HG03159 (cell line): ENCODE data around the gene ADGRG2.
"Not testable (repeated sequence)": the region's sequence is repeated elsewhere in the genome, so short reads cannot be mapped to it uniquely, and the experiment has no call there.

Experiments used
- ATAC-seq: cut with Tn5 transposase; IDR thresholded peaks from one replicate; pipeline ENCODE4 v1.9.1; 2021; ENCODE audit warnings: mild to moderate bottlenecking, moderate library complexity; ENCODE audit not compliant: unreplicated experiment

Gene ADGRG2

DNA sequence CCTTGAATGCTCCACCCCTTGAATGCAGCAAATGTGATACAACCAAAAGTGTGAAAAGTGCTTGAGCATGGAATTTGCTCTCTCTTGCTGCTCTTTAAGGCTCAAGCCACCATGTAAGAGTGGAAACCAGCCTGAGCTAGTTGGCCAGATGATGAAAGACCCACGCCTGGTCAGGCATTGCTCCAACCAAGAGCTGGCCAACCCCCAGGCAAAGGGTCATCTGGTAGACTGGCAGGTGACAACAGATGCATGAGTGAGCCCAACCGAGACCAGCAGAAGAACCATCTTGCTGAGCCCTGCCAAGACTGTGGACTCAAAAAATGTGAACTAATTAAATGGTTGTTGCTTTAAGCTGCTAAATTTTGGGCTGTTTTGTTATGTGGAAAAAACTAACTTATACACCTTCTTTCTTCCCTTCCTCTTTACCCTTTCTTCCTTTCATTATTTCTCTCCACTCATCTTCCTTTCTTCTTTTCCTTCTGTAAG is 32.7 kb downstream of the ADGRG2 start:
- no peak for ATAC-seq

DNA sequence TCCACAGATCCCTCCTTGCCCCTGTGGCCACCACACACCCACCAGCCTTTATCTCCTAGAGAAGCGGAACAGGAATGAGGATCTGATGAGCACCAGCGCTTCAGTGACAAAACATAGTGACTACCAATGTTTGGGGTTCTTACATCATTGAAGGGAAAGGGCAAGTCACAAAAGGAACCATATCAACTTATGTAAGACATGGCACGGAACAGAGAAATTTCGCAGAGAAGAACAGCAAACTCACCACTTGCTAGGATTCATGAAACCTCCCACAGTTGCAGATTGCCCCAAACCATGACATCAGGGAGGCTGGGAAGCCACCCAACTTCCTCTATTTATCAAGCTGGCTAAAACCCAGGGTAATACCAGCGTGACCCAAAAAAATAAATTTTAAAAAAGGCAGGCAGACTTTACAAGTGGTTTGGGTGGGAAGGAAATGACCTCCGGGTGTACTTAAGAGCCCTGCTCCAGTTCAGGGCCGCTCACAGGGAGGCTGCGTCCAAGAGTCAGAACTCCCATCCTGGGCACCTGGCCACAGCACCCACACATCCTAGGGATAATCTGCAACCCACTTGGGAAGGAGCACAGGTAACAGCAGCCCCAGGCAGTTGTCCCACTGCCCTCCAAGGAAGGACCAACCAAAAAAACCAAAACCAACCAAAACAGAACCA is 36.0 kb downstream of the ADGRG2 start:
- no peak for ATAC-seq

DNA sequence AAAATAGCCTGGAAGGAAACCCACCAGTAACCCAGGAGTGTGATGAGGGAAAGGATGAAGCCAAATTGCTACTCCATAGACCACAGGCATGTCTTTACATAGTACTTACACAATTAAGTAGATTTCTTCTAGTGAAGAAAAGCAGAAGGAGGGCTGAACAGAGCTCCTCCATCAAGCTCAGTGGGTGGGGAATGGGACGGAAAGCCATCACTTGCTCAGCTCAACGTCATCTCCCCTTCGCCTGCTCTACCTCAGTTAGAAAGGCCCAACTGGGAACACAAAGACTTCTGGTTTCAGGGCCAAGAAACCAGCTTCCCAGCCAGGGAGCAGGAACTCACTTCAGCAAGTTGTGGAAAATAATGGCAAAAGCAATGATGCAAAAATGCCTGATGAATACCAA is 36.6 kb downstream of the ADGRG2 start:
- ATAC-seq = no peak

- ATAC-seq = no peak
Measured at GRCh38 chrX:19075754-19076153, 46.5 kb downstream of the ADGRG2 start.

- no peak for ATAC-seq
Measured at GRCh38 chrX:19072372-19072771, 49.9 kb downstream of the ADGRG2 start.

GRCh38 chrX:19070555-19070994 is 51.7 kb downstream of the ADGRG2 start:
- no peak for ATAC-seq

DNA sequence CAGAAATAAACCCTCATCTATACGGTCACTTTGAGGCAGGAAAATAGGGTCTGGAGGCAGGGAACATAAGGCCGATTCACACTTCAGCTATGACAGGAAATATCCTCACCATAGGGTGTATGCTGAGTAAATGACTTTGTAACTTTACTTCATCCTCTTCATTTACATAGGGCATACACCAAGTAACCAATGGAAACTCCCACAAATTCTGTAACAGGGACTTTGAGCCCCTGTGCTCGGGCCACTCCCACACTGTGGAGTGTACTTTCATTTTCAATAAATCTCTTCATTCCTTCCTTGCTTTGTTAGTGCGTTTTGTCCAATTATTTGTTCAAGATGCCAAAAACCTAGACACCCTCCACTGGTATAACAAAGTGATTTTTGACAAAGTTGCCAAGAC is 55.3 kb downstream of the ADGRG2 start:
- not testable (repeated sequence) for ATAC-seq

DNA sequence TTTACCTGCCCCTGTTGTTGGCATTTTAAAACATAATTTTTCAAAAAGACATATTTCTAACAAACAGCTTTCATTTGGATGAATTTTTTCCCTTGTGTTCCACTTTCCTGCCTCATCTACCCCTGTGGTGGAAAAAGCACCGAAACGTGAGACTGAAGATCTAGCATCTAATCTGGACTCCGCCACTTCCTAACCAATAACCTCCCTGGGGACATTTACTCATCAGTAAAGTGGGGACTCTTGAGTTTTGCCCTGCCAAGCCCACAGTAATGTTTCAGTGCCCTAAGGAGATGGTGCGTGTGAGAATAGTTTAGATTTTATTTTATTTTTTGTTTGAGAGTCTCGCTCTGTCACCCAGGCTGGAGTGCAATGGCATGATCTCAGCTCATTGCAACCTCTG is 56.7 kb downstream of the ADGRG2 start:
- no peak for ATAC-seq

GRCh38 chrX:19064175-19064574 is 58.1 kb downstream of the ADGRG2 start:
- ATAC-seq = no peak

GRCh38 chrX:19063030-19063429 is 59.2 kb downstream of the ADGRG2 start:
- ATAC-seq = no peak

DNA sequence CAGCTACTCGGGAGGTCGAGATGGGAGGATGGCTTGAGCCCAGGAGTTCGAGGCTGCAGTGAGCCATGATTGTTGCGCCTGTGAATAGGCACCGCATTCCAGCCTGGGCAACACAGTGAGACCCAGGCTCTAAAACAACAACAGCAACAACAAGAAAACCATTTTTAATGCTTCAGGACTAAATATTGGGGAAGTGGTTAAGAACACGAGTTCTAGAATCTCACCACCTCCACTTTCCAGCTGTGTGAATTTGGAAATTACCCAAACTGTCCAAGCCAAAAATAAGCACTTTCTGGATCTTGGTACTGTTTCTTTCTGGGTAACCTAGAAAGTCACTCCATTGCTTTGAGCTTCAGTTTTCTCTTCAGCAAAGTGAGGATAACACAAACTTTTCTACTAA is 63.2 kb downstream of the ADGRG2 start:
- no peak for ATAC-seq

- no peak for ATAC-seq
Measured at GRCh38 chrX:19057856-19058255, 64.4 kb downstream of the ADGRG2 start.

GRCh38 chrX:19049110-19049509 is 73.2 kb downstream of the ADGRG2 start:
- no peak for ATAC-seq

DNA sequence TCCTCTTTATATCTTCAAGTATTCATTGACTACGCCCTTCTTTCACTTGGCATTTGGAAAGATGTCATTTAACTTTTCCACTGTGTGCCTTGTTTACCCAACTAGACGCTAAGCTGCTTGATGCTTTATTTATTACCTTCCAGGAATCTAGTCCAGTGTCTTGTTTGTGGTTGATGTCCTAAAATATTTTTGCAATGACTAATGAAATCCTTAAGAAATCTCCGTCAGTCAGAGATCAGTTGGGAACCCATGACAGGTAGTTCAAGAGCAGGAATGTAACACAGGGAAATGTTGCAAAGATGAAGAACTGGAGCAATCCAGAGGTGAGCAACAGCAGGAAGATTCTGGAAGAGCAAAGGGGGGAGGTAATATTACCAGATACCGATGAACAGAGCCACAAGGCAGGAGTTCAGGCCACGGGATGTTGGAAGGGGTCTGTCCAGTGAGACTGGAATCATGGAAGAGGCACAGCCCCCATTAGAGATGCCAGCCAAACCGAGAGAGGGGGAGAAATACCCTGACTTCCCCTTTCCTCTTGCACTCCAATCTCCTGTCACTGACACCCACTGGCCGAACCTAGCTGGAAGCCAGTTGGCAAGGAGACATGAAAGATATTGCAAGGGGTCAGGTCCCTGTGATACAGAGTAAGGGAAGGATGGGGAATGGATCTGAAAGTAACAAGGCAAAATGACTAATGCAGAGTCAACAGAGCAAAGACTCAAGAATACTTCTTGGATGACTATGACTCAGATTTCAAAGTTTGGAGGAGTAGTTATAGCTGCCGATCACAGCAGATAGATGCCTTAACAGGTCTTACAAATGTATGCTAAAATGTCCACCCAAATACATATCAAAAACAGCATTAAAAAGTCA is 75.7 kb downstream of the ADGRG2 start:
- no peak for ATAC-seq

DNA sequence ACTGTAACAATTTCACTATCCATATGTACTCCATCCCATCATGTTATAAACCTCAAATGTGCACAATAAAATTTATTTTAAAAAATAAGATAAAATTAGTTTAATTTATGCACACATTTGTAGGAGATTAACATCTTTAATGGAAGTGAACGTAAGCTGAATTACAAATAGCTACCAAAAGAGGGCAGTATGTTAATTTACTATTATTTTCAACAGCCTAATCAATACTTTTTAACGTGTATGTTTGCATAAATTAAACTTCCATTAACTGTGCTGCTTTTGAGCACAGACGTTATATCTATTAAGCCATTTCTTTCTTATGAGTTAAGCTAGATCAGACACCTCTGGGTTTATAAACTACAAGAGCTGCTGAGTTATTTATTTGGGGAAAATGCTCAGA is 81.9 kb downstream of the ADGRG2 start:
- no peak for ATAC-seq

DNA sequence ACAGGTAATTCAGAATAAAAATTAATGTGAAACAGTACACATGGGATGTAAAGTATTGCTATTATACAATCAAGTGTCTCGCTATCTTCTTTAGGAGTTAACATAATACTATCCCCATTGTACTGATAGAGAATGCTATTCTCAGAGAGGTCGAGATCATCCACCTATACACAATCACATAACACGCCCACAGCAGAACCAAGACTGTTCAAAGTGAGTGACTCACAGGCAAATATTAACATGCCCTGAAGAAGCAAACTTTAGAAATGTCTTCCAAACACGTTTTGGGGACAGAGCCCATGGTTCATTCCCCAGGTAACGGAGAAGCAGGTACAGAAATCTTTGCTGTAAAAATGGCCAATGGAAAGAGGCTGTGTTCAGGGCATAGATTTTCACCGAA is 88.2 kb downstream of the ADGRG2 start:
- ATAC-seq = no peak

DNA sequence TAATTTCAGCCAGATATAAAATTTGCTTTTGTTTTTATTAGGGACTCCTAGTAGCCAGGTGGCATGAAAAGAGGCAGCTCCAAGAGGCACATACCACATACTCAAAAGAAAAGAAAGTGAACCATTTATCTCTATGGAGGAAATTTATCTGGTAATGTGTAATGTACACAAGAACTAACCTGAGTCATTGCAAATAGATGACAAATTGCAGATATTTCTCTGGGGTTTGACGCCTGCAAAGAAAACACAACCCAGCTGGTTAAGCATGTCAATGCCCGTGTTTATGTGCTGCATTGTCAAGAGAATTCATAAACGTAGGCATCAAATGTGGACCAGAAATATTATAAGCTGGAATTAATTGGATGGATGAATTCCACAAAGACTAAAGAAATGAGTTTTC is 91.5 kb downstream of the ADGRG2 start:
- ATAC-seq = no peak

DNA sequence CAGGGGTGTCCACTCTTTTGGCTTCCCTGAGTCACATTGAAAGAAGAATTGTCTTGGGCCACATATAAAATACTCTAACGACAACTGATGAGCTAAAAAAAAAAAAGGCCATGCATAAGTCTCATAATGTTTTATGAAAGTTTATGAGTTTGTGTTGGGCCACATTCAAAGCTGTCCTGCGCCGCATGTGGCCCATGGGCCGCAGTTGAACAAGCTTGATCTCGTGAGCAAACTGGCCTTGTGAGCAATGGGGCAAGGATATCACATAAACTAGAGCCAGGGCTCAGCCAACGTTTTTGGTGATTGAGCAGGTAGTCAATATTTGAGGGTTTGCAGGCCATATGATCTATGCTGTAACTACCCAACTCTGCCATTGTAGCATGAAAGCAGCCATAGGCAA is 93.7 kb downstream of the ADGRG2 start:
- ATAC-seq = no peak

DNA sequence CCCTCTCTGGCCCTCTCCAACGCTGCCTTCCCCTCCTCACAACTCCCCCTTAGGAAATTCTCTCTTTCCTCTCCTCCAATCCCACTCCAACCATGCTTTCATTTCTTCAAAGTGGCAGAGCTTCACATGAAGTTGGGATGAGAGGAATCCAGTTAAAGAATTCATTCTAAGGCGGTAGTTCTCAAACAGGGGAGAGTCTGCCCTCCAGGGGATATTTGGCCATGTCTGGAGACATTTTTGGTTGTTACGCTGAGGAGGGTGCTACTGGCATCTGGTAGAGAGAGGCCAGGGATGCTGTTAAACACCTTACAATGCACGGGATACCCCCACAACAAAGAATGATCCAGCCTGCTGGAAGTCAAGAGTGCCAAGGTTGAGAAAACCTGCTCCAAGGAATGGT is 97.9 kb downstream of the ADGRG2 start:
- no peak for ATAC-seq

DNA sequence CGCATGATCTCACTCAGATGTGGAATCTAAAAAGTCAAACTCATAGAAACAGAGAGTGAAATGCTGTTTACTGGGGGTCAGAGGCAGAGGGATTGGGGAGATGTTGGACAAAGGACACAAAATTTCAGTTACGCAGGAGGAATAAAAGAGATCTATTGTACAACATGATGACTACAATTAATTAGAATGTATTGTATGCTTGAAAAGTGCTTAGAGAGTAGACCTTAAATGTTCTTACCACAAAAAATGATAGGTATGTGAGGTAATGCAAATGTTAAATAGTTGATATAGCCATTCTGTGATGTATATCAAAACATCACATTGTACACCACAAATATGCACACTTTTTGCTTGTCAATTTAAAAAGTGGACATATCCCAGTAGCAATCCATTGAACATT is 102.3 kb downstream of the ADGRG2 start:
- ATAC-seq = no peak

- no peak for ATAC-seq
Measured at GRCh38 chrX:19017271-19017670, 105.0 kb downstream of the ADGRG2 start.

DNA sequence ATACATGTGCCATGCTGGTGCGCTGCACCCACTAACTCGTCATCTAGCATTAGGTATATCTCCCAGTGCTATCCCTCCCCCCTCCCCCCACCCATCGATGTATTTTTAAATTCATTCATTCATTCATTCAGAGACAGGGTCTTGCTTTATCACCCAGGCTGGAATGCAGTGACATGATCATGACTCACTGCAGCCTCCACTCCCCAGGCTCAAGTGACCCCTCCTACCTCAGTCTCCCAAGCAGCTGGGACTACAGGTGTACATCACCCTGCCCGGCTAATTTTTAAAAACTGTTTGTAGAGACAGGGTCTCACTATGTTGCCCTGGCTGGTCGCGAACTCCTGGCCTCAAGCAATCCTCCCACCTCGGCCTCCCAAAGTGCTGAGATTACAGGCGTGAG is 105.7 kb downstream of the ADGRG2 start:
- not testable (repeated sequence) for ATAC-seq
